ENCODE results near the gene COL20A1. TPM values are rescaled to one million over a fixed set of nuclear protein-coding genes. Genes with fewer than 3 reads are reported as not detected.

COL20A1 gene
- total and polyA plus RNA-seq, 2 of the 13 experiments (the other 11 are each of a cell fraction or from before 2014, with no cell fraction given), result not detected

- H4K20me1 ChIP-seq (ENCODE audit: insufficient read depth, low read length), result peaks cover 14% of the 10 kb centered on the region; the same call in 1 of the 2 replicates
- WGBS (ENCODE audit: low lambda C conversion rate), result 15% methylated on average over 23 of the region's 30 CpGs
- no peak for FAIRE-seq
Measured at GRCh38 chr20:63308218-63308911, 15.4 kb downstream of the COL20A1 start.

More at GRCh38 chr20:63308218-63308911, 15.4 kb downstream of the COL20A1 start:
- no TSS peak for BruUV-seq (replicated peaks)
- no peak overlapping the region for H3K9ac ChIP-seq (ENCODE audit: insufficient read depth, low read depth, low read length)
- H3K9me3 ChIP-seq (ENCODE audit: low read length), result no peaks in the 10 kb centered on the region
- H3K27me3 ChIP-seq (ENCODE audit: control insufficient read depth in 1 of 2, insufficient read depth in 2 of 2, low read length in 2 of 2), result peaks cover 24 to 68% of the 10 kb centered on the region in 2 experiments
- POLR2A ChIA-PET, result no interaction called here
- H3K79me2 ChIP-seq (ENCODE audit: insufficient read depth, low read length), result no peaks in the 10 kb centered on the region
- no peaks in the 10 kb centered on the region for H3K36me3 ChIP-seq (replicated peaks in 1 of 2; ENCODE audit: control insufficient read depth in 1 of 2, insufficient read depth in 2 of 2, low read length in 2 of 2)
- H3K4me1 ChIP-seq (ENCODE audit: insufficient read depth, low read length), result no peaks in the 10 kb centered on the region
- no peak for ATAC-seq
- CTCF ChIA-PET (ENCODE audit: low intra/inter-chr PET ratio, low total read pairs), result interaction anchor here (2.0 to 3.4 kb wide), 2 partner anchors 74 kb away, joined by 6 to 69 read pairs; no protein-coding TSS in a partner anchor
- no peak overlapping the region for H3K4me2 ChIP-seq (ENCODE audit: low read depth, low read length)
- in situ Hi-C loops (cut with HindIII; ENCODE audit: extremely low pct_ligation_motif_present, low pct_unique_long_range_greater_than_20kb), result loop anchor here (5.0 kb wide), 1 partner anchor 74 kb away; no protein-coding TSS in a partner anchor
- H3K27ac ChIP-seq (ENCODE audit: extremely low read length, insufficient read depth, low read length), result no peak overlapping the region
- TF ChIP-seq, protein P1, sequence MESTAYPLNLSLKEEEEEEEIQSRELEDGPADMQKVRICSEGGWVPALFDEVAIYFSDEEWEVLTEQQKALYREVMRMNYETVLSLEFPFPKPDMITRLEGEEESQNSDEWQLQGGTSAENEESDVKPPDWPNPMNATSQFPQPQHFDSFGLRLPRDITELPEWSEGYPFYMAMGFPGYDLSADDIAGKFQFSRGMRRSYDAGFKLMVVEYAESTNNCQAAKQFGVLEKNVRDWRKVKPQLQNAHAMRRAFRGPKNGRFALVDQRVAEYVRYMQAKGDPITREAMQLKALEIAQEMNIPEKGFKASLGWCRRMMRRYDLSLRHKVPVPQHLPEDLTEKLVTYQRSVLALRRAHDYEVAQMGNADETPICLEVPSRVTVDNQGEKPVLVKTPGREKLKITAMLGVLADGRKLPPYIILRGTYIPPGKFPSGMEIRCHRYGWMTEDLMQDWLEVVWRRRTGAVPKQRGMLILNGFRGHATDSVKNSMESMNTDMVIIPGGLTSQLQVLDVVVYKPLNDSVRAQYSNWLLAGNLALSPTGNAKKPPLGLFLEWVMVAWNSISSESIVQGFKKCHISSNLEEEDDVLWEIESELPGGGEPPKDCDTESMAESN (CRISPR knock-in tag; conservative IDR thresholded peaks at IDR 0.05), result no peak
- no peak for TF ChIP-seq GABPB1 (CRISPR knock-in tag; IDR thresholded peaks at IDR 0.05)
- no peak overlapping the region for H3K4me3 ChIP-seq (replicated peaks in 1 of 3; ENCODE audit: insufficient read depth in 1 of 3, low read depth in 2 of 3, low read length in 3 of 3)
- intact Hi-C loops (cut with micrococcal nuclease; ENCODE audit: unreplicated experiment), result no loop called here
- no peak overlapping the region for H2AFZ ChIP-seq (ENCODE audit: low read length)
- no peak for DNase-seq (ENCODE audit: low spot score)
